Upper lobe of left lung (tissue), 4 donors: ENCODE results near the gene SDR9C7.

ENCODE experiments used
- EP300 ChIP-seq, 4 donors: sonication (generic); formaldehyde crosslinking; IDR thresholded peaks; one replicate each; pipeline ENCODE4 v1.5.1; 2017; ENCODE audit warnings: antibody characterized with exemption in 4 of 4, control low read depth in 2 of 4
- TF ChIP-seq, protein P1 (sequence below), 6 experiments: fragments of 450-650 bp in 4 of 6; fragments of 200-600 bp in 2 of 6; sonication (generic) in 2 of 6; IDR thresholded peaks; one replicate each; pipeline ENCODE4 v1.5.1; 2016 to 2019; ENCODE audit warnings: antibody characterized with exemption in 6 of 6

DNA sequence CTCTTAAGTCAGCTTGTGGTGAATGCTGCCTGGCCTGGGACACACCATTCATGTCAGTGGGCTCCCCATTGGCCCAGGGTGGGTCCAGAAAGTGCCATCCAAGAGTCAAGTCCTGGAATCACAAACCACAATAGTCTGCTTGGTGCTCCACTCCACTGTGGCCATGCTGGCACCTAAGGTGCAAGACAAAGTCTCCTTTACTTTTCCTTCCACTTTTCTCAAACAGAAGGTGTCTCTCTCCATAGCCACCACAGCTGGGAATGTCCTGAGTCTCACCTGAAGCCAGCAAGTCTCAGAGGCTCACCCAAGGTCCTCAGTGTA is 14.2 kb upstream of the SDR9C7 start:
- TF ChIP-seq, protein P1, sequence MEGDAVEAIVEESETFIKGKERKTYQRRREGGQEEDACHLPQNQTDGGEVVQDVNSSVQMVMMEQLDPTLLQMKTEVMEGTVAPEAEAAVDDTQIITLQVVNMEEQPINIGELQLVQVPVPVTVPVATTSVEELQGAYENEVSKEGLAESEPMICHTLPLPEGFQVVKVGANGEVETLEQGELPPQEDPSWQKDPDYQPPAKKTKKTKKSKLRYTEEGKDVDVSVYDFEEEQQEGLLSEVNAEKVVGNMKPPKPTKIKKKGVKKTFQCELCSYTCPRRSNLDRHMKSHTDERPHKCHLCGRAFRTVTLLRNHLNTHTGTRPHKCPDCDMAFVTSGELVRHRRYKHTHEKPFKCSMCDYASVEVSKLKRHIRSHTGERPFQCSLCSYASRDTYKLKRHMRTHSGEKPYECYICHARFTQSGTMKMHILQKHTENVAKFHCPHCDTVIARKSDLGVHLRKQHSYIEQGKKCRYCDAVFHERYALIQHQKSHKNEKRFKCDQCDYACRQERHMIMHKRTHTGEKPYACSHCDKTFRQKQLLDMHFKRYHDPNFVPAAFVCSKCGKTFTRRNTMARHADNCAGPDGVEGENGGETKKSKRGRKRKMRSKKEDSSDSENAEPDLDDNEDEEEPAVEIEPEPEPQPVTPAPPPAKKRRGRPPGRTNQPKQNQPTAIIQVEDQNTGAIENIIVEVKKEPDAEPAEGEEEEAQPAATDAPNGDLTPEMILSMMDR (IDR thresholded peaks at IDR 0.05), result no peak
- TF ChIP-seq EP300 (IDR thresholded peaks at IDR 0.05), result no peak
